ENCODE data around the gene PERCC1. TPM values are rescaled to one million over a fixed set of nuclear protein-coding genes. Genes with fewer than 3 reads are reported as not detected.

The PERCC1 gene
- total RNA-seq, 4 donors from 2014 or later = 0.67 to 1.7 (median 1.6) TPM; not detected in 1

- Histone ChIP-seq H3K9me3 (no peaks in the 10 kb centered on the region), H3K36me3 (no peaks in the 10 kb centered on the region), H3K27ac (no peak overlapping the region), H3K4me3 (replicated peaks in 1 of 3) (no peak overlapping the region), H3K4me1 (peaks cover 16 to 28% of the 10 kb centered on the region in 2 donors), H3K27me3 (no peaks in the 10 kb centered on the region)
- TF ChIP-seq CTCF (IDR thresholded peaks at IDR 0.05) (no peak), POLR2A (IDR thresholded peaks at IDR 0.05) (no peak)
- WGBS, 2 donors = 87 to 89% methylated on average over 41 to 43 of the region's 53 CpGs
- no peak for DNase-seq
- intact Hi-C loops (cut with DNase I) = no loop called here
These were observed 3.1 kb upstream of the PERCC1 start for GRCh38 chr16:1427473-1428461.

- WGBS, 2 donors = 86% methylated on average over 2 of the region's 21 CpGs; no CpG with 5 or more reads in 1 of the 2 donors
- intact Hi-C loops (cut with DNase I) = no loop called here
- no peak overlapping the region for H3K27ac ChIP-seq
These were observed 2.4 kb upstream of the PERCC1 start for GRCh38 chr16:1428511-1428910.

GRCh38 chr16:1429012-1429411, 1.9 kb upstream of the PERCC1 start:
- TF ChIP-seq POLR2A (IDR thresholded peaks at IDR 0.05) (no peak), CTCF (IDR thresholded peaks at IDR 0.05) (no peak)
- no peaks in the 10 kb centered on the region for H3K27me3 ChIP-seq
- no peak overlapping the region for H3K4me3 ChIP-seq (replicated peaks in 1 of 3)
- no peak for DNase-seq
- no peak overlapping the region for H3K27ac ChIP-seq
- intact Hi-C loops (cut with DNase I) = no loop called here
- no peaks in the 10 kb centered on the region for H3K36me3 ChIP-seq
- H3K4me1 ChIP-seq = peaks cover 16 to 28% of the 10 kb centered on the region in 2 donors
- no peaks in the 10 kb centered on the region for H3K9me3 ChIP-seq
- 84 to 88% methylated on average over 5 to 10 of the region's 11 CpGs for WGBS, 2 donors

More at GRCh38 chr16:1428511-1428910, 2.4 kb upstream of the PERCC1 start:
- Histone ChIP-seq H3K36me3 (no peaks in the 10 kb centered on the region), H3K27me3 (no peaks in the 10 kb centered on the region), H3K4me1 (peaks cover 16 to 28% of the 10 kb centered on the region in 2 donors), H3K4me3 (replicated peaks in 1 of 3) (no peak overlapping the region), H3K9me3 (no peaks in the 10 kb centered on the region)
- no peak for TF ChIP-seq POLR2A (IDR thresholded peaks at IDR 0.05)
- TF ChIP-seq CTCF (IDR thresholded peaks at IDR 0.05) = no peak
- DNase-seq = no peak

- intact Hi-C loops (cut with DNase I) = no loop called here
- H3K9me3 ChIP-seq = no peaks in the 10 kb centered on the region
- no peak overlapping the region for H3K4me3 ChIP-seq (replicated peaks in 1 of 3)
- DNase-seq = no peak
- 88 to 100% methylated on average over 11 to 12 of the region's 13 CpGs for WGBS, 2 donors
- TF ChIP-seq CTCF (IDR thresholded peaks at IDR 0.05) = no peak
- H3K27ac ChIP-seq = no peak overlapping the region
- peaks cover 16 to 28% of the 10 kb centered on the region in 2 donors for H3K4me1 ChIP-seq
- H3K36me3 ChIP-seq = no peaks in the 10 kb centered on the region
- no peaks in the 10 kb centered on the region for H3K27me3 ChIP-seq
These were observed 1.2 kb upstream of the PERCC1 start for GRCh38 chr16:1429631-1430030.

GRCh38 chr16:1430214-1430758, 592 bp upstream of the PERCC1 start:
- DNase-seq = no peak
- no peak overlapping the region for H3K4me3 ChIP-seq (replicated peaks in 1 of 3)
- intact Hi-C loops (cut with DNase I) = no loop called here
- peak overlapping the region in 1 of 3 donors; percentile 49 for H3K27ac ChIP-seq
- TF ChIP-seq POLR2A (IDR thresholded peaks at IDR 0.05) (no peak), CTCF (IDR thresholded peaks at IDR 0.05) (no peak)
- peaks cover 16 to 28% of the 10 kb centered on the region in 2 donors for H3K4me1 ChIP-seq
- H3K27me3 ChIP-seq = no peaks in the 10 kb centered on the region
- H3K9me3 ChIP-seq = no peaks in the 10 kb centered on the region
- WGBS, 2 donors = 44 to 74% methylated on average over 6 to 8 of the region's 14 CpGs
- no peaks in the 10 kb centered on the region for H3K36me3 ChIP-seq
